Suppressor macrophage treated with lipopolysaccharide for 4 hours (primary cell): ENCODE data around the gene FGF14.

Source experiments
- DNase-seq: peaks from one replicate; pipeline ENCODE4 v3.0.0-alpha.2; 2020

Gene FGF14

GRCh38 chr13:101703081-101703480, 698.8 kb downstream of the FGF14 start:
- DNase-seq, result no peak

- DNase-seq, result no peak
These were observed 701.2 kb downstream of the FGF14 start for GRCh38 chr13:101700598-101700997.

- DNase-seq, result no peak
These were observed 703.4 kb downstream of the FGF14 start for GRCh38 chr13:101698400-101698799.

- no peak for DNase-seq
These were observed 704.1 kb downstream of the FGF14 start for GRCh38 chr13:101697745-101698144.

GRCh38 chr13:101695870-101696516, 705.9 kb downstream of the FGF14 start:
- no peak for DNase-seq

- DNase-seq, result no peak
These were observed 710.4 kb downstream of the FGF14 start for GRCh38 chr13:101691341-101691860.

GRCh38 chr13:101690871-101691270, 711.0 kb downstream of the FGF14 start:
- no peak for DNase-seq

GRCh38 chr13:101686003-101686402, 715.8 kb downstream of the FGF14 start:
- no peak for DNase-seq

- no peak for DNase-seq
These were observed 720.0 kb downstream of the FGF14 start for GRCh38 chr13:101681834-101682233.

- DNase-seq, result no peak
These were observed 728.3 kb downstream of the FGF14 start for GRCh38 chr13:101673360-101674105.

- no peak for DNase-seq
These were observed 740.0 kb downstream of the FGF14 start for GRCh38 chr13:101661839-101662238.
